ENCODE results near the gene RAB34.

RAB34 gene, protein sequence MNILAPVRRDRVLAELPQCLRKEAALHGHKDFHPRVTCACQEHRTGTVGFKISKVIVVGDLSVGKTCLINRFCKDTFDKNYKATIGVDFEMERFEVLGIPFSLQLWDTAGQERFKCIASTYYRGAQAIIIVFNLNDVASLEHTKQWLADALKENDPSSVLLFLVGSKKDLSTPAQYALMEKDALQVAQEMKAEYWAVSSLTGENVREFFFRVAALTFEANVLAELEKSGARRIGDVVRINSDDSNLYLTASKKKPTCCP

DNA sequence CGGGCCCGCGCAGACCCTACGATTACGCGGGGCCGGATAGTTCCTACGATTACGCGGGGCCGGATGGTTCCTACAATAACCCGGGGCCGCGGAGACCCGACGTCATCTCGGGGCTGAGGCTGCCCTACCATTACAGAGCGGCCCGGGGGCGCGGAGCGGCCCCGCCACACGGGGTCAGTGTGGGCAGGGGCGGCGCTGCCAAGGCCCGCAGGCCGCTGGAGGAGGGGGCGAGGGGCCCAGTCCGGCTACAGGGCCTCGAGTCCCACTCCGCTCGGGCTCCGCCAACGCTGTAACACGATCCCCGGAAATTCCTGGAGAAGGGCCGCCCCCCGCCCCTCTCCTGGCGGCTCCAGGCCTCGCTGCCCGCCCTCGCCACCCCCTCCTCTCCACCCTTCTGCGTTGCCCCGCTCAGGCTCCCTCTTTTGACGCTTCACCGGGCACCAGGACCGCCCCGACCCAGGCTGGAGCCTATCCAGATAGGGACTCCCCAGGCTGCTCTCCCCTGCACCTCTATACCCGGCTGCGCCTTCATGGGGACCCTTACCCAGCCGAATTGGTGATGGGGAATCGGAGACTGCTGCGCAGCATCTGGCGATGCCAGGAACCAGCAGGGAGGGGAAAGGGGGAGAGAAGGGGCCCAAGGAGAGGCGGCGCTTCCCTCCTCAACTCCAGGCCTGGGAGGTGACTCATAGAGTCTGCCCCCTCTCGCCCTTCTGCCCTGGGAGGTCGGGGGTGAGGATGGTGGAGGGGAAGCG lies at the start of gene RAB34:
RAB34 (minus strand) TSS at position 291 of the 755 bp plus-strand sequence. CDS start 602 bp downstream, outside the sequence.
- DNase-seq (ENCODE audit: low spot score), result peak; percentile 76

DNA sequence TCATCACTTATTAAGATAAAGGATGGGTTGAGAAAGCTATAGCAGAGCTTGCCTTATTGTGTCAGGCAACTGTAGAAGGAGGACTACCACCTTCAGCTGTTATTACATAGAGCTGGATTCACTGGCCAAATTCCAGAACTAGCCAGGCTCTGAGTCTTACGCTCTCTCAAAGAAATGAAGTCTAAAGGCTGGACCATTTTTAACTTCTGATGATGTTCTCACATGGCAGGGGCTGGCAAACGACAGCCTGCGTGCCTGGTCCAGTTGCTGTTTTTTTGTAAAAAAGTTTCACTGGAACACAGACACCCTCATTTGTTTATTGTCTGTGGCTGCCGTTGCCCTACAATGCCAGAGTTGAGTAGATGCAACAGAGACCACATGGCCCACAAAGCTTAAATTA lies 47.4 kb upstream of the RAB34 start:
- no peak for DNase-seq (ENCODE audit: low spot score)

DNA sequence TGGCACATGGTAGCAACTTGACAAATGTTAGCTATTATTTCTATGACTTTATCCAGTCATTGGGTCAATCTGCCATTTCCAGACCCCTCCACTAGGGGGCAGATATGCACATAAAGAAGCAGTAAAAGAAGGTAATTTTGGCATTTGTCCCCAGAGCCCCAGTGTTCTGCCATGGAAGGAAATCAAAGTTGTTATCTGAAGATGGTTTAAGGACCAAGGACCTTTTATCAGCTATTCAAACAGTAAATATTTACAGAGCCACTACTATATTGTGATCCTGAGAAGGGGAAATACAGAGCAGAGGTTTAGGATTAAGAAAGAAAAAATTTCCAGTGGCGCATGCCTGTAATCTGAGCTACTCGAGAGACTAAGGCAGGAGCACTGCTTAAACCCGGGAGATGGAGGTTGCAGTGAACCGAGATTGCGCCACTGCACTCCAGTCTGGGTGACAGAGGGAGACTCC lies 46.2 kb upstream of the RAB34 start:
- DNase-seq (ENCODE audit: low spot score), result peak; percentile 71

DNA sequence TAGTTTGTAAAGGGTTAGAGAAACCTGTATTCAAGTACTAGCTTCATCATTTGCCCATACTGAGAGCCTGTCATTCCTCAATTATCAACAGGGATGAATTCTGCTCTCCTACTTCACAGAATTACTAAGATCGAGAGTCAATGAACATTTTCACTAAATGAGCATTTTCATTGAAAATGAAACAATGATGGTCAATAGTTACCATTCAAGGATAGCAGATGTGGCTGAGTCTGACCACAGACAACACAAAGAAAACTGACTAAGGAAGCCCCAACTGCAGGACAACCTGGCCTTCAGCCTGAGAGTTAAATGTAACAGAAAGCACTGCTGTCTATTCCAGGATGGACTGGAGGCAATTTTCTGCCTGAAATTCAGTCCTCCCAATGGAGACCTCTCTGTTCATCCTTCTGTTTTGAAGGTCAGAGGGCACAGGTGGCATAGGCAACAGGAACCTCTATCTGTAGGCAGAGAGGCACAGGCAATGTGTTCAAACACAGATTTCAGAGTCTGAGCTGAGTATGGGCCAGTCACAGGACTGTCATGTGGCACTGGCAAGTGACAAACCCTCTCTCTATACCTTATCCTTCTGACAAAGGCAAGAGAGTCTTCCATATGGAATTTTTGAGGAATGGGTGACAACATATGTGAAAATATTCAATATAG lies 45.6 kb upstream of the RAB34 start:
- no peak for DNase-seq (ENCODE audit: low spot score)

DNA sequence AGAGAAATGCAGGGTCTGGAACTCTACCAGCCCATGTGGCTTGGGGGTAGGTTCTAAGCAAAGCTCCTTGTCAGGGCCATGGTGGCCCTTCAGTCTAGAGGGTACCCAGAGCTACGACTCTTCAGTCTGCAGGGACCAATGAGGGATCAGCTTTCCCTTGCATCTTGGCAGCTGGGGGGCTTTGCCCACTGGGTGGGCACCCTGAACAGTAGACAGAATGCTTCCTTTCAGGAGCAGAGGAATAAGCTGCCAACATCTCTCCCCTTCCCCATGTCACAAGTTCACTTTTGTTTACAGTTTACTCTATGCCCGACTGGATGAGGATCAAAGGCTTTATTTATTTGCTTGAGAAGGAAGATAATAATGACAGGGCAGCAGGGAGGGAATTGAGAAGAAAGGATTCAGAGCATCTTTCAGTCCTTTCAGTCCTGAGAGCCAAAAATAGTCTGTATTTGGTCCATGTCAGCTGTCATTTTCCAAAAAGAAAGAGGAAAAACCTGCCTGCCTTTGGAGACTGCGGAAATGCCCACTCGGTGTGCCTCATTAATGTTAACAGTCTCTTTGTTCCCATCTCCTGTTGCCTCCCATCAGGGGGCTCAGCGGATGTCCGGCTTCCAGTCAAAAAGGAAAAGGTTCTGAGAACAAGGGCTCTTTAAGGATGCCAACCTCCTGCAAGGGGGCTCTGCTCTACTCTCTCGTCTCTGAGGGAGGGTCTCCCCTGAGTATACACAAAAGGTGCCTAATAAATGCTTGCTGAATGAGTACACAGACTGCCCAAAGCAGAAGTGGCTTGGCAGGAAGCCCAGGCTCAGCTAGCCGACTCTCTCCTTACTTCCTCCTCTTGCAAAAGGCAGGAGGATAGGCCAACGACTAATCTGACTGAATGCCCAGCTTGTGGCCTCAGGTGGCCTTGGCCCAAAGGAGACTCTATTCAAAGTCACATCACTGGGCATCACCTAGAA lies 43.2 kb upstream of the RAB34 start:
- peak; percentile 61 for DNase-seq (ENCODE audit: low spot score)

DNA sequence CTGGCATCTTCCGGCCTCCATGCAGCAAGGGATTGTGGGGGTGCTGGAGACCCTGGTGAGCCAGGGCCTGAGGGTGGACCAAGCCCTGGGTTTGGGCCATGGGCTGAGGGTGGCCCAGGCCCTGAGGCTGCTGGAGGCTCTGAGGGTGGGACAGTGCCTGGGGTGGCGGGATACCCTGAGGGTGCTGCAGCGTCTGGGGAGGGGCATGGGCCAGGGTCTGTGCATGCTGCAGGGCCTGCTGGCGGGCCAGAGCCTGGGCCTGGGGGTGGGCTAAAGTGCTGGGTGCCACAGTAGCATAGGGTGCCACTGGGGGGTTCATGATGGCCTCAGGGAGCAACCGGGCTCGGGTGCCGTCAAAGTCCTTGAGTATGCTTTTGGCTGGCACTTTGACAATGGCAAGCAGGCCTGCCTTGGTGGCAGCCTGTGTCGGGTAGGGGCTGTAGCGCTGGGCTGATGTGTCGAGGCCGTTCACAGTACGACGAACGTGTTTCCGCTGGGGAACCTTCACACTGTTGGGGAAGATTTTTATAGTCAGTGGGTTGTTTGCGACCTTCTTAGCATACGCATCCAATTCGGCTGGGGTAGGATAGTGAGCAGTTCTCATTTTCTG lies 41.7 kb upstream of the RAB34 start:
- DNase-seq (ENCODE audit: low spot score), result no peak

DNA sequence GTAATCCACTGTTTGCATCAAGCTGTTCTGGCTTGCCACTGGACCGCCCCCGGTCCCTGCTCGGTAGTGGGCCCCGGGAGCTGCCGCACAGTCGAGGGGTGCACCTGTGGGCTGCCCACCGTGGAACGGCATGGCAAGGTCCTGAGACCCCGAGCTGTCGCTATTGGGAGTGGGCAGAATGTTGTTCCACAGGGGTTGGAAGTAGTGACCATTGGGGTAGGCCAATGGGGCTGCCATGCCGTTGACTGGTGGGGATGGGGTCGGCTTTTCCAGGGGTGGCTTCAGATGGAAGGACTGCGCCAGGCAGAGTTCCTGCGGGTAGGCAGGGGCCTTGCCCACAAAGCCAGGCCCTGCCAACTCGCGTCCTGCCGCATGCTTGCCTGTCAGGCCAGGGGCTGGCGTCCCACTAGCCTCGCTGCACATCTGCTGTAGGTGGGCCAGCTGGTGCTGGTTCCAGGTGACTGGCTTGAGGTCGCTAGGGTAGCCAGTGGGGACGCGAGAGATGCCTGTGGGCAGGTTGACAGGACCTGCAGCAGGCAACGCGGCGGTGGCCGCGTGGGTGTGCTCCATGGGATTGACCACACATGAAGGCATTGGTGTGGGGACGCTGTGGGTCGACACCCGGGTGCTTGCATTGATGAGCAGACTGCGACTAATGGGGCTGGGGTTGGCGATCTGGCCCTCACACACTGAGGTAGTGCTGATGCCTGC lies 40.9 kb upstream of the RAB34 start:
- no peak for DNase-seq (ENCODE audit: low spot score)

DNA sequence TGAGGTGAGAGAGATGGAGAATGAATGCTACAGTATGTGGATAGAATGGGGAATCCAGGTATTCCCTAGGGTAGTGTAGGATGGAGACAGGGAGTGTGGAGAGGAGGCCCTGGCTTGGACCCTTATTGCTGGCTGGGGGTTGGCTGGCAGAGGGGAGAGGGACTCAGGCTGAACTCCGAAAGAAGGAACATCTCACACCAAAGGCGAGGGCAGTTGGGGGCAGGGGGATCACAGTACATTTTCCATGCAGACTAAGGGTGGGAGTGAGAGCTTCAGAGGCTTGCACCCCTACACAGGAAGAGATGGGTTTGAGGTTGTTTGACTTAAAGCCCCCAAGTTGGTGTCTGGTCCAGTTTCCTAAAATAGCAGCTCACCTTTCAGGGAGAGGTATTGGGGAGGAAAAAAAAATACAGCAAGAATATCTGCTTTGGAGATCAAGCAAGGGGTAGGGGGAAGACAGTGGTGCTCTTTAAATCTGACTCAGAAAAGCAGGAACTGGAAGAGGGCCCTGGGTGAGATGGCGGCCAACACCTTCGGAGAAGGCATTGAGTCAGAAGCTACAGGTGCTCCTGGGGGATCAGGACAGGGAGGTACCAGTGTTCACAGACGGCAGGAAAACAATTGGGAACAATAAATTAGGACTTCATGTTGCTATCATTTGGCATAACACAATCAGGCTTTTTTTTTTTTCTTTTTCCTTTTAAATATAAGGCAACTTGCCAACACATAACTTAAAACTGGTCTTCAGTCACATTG lies 38.6 kb upstream of the RAB34 start:
- no peak for DNase-seq (ENCODE audit: low spot score)

DNA sequence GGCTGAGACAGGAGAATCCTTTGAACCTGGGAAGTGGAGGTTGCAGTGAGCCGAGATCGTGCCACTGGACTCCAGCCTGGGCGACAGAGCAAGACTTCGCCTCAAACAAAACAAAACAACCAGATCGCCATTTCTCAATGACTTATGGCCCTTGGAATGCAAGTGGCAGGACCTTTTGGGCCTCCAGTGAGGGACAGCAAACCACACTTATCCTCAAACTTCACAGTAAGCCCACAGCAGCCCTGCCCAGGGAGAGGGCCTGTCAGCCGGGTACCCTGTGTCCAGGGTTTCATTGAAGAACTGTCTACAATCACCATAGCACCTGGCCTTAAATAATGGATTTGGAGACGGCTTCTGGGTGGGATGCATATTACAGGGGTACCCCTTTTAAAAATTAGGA lies 37.8 kb upstream of the RAB34 start:
- DNase-seq (ENCODE audit: low spot score), result peak; percentile 38

DNA sequence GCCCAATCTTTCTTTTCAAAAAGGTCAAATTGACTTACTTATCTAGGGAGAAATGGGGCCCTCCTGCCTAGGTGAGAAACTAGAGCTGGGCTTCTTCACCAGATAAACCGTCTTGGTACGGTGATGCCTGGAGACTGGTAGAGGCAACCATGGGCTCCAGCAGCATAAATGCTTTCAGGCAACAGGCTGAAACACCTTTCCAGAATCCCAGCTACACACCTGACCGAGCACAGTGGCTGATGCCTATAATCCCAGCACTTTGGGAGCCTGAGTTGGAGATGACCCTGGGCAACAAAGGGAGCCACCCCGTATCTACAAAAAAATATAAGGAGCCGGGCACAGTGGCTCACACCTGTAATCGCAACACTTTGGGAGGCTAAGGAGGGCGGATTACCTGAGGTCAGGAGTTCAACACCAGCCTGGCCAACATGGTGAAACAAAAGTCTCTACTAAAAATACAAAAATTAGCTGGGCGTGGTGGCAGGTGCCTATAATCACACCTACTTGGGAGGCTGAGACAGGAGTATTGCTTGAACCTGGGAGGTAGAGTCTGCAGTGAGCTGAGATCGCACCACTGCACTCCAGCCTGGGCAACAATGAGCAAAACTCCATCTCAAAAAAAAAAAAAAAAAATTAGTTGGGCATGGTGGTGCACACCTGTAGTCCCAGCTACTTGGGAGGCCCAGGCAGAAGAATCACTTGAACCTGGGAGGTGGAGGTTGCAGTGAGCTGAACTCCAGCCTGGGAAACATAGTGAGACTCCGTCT lies 34.1 kb upstream of the RAB34 start:
- DNase-seq (ENCODE audit: low spot score), result no peak

DNA sequence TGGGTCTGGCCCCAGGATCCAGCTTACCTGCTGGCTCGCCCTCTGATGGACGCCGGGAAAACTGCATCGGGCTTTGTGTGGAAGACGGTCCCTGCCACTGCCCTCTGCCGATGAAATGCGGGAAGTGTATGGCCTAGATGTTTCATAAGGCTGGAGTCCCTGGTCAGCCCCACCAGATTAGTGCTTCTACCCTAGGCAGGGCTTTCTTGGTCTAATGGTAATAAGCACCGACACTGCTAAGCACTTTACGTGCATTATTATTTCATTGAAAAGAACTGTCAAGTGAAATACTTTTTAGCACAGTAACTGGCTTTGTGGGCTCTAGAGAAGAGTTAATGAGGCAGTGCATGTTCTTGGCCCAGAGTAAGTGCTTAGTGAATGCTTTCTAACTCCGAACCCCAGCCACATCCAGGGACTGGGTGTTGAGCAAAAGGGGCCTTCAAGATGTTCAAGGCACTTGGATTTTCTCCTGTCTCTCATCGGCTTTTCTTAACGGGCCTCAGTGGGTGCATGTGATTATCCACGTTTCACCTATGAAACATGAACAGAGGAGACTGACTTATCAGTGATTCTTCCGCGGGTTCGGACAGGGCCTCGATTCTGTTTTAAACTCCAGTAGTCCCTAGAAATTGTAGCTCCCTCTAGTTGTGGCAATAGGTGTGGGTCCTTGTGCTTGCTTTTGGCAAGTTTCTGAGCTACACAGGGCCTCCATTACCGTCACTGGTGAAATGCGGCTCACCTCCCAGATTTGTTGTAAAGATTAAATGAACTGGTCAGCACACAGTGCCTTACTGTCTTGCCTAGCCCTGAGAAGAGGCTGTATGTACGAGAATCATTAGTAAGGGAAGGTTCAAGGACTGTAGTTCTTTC lies 32.7 kb upstream of the RAB34 start:
- peak; percentile 89 for DNase-seq (ENCODE audit: low spot score)

DNA sequence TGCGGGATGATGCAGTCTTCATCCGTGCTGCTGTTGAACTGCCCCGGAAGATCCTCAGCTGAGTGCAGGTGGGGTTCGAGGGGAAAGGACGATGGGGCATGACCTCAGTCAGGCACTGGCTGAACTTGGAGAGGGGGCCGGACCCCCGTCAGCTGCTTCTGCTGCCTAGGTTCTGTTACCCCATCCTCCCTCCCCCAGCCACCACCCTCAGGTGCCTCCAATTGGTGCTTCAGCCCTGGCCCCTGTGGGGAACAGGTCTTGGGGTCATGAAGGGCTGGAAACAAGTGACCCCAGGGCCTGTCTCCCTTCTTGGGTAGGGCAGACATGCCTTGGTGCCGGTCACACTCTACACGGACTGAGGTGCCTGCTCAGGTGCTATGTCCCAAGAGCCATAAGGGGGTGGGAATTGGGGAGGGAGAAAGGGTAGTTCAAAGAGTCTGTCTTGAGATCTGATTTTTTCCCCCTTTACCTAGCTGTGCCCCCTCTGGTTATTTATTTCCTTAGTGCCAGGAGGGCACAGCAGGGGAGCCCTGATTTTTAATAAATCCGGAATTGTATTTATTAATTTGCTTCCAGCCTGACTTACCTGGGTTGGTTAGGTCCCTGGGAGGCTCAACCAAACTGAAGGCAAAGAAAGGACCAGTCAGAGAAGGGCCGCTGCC lies 32.0 kb upstream of the RAB34 start:
- DNase-seq (ENCODE audit: low spot score), result no peak

DNA sequence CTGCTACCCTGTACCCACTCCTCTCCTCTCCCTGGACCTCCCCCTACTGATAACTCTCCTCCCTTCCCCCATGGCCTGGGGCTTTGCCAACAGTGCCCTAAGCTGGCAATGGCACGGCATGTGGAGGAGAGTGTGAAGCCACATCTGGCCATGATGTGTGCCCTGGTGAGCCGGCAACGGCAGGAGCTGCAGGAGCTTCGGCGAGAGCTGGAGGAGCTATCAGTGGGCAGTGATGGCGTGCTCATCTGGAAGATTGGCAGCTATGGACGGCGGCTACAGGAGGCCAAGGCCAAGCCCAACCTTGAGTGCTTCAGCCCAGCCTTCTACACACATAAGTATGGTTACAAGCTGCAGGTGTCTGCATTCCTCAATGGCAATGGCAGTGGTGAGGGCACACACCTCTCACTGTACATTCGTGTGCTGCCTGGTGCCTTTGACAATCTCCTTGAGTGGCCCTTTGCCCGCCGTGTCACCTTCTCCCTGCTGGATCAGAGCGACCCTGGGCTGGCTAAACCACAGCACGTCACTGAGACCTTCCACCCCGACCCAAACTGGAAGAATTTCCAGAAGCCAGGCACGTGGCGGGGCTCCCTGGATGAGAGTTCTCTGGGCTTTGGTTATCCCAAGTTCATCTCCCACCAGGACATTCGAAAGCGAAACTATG lies 31.3 kb upstream of the RAB34 start:
- no peak for DNase-seq (ENCODE audit: low spot score)

DNA sequence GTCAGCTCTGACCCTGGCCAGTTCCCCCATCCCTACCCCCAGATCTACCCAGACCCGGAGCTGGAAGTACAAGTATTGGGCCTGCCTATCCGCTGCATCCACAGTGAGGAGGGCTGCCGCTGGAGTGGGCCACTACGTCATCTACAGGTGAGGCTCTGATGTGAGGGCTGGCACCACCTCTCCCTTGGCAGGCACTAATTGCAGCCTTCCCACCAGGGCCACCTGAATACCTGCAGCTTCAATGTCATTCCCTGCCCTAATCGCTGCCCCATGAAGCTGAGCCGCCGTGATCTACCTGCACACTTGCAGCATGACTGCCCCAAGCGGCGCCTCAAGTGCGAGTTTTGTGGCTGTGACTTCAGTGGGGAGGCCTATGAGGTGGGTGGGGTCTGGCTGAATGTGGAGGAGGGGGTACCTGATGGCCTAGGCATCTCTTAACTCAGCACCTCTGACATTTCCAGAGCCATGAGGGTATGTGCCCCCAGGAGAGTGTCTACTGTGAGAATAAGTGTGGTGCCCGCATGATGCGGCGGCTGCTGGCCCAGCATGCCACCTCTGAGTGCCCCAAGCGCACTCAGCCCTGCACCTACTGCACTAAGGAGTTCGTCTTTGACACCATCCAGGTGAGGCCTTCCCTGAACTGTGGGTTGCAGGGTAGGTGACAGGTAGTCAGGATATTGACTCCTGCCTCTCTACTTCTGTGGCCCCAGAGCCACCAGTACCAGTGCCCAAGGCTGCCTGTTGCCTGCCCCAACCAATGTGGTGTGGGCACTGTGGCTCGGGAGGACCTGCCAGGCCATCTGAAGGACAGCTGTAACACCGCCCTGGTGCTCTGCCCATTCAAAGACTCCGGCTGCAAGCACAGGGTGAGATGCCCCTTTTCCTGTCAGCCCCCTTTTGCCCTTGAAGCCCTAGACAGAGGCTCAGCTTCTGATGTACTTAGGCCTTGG lies 30.4 kb upstream of the RAB34 start:
- no peak for DNase-seq (ENCODE audit: low spot score)

DNA sequence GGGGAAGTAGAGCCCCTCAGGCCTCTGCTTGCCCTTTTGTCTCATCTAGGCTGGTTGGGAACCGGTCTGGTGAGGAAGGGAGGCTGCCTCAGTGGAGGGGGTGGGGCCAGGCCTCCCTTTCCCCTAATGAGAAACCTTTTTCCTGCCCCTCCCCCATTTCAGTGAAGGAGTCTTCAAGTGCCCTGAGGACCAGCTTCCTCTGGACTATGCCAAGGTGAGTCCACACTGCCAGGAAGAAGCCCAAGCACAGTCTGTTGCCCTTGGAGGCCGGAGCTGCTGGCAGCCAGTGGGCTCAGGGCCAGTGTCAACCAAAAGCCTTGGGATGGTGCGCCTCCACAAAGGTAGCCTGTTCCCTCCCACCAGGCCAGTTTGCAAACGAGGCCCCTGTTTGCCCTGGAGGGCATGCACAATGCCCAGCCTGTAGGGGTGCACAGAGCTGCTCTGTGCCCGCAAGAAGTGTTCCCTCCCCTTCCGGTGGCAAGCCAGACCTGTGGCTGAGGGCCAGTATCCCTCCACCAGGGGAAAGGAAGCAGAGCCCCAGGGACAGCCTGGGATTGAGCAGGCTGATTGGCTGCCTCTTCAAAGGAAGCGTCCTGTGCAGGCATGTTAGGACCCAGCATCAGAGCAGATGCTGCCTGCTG lies 29.5 kb upstream of the RAB34 start:
- DNase-seq (ENCODE audit: low spot score), result no peak

Data from AG20443 (cell line).